Thoracic aorta (tissue), 2 donors: ENCODE measurements around the gene AFAP1L2. TPM values are rescaled to one million over a fixed set of nuclear protein-coding genes. Genes with fewer than 3 reads are reported as not detected.

Source experiments
- ATAC-seq: fragments of 150-250 bp; one replicate; pipeline ENCODE4 v1.8.0; 2017; ENCODE audit warnings: low read depth; ENCODE audit not compliant: insufficient number of reproducible peaks, low FRiP score
- DNase-seq: peaks from one replicate; pipeline ENCODE4 v3.0.0-alpha.2; 2020; ENCODE audit warnings: low spot score
- H3K27ac ChIP-seq, 2 donors: fragments of 200-600 bp; sonication (generic); 1 replicate in 1 of 2; 2 replicates in 1 of 2; pipeline ENCODE4 v1.5.1; 2016; ENCODE audit warnings: mild to moderate bottlenecking in 2 of 2, moderate library complexity in 2 of 2
- H3K27me3 ChIP-seq: fragments of 200-600 bp; sonication (generic); replicated peaks from 2 replicates; pipeline ENCODE4 v1.6.0; 2016; ENCODE audit warnings: mild to moderate bottlenecking; ENCODE audit not compliant: insufficient read depth
- H3K36me3 ChIP-seq: fragments of 200-600 bp; sonication (generic); one replicate; pipeline ENCODE4 v1.5.1; 2016
- H3K4me1 ChIP-seq, 2 donors: fragments of 200-600 bp; sonication (generic); 1 replicate in 1 of 2; 2 replicates in 1 of 2; pipeline versions ENCODE4 v1.5.1 to v1.6.0; 2016; ENCODE audit warnings: low read depth in 2 of 2, mild to moderate bottlenecking in 1 of 2; ENCODE audit not compliant: control insufficient read depth in 1 of 2
- H3K4me3 ChIP-seq: fragments of 200-600 bp; sonication (generic); 2 replicates; pipeline ENCODE4 v1.5.1; 2016; ENCODE audit warnings: mild to moderate bottlenecking
- H3K9me3 ChIP-seq: fragments of 200-600 bp; sonication (generic); 2 replicates; pipeline ENCODE4 v1.5.1; 2016
- total RNA-seq, 2 donors: library from RNA; depleted of rRNA; stranded (reverse); fragments of >200 nt; gene quantifications; one replicate each; pipeline versions ENCODE4 v1.1.0 to v1.2.3, GENCODE V29; 2016
- TF ChIP-seq, protein P1 (sequence below): fragments of 200-600 bp; sonication (generic); IDR thresholded peaks from one replicate; pipeline ENCODE4 v1.5.1; 2019; ENCODE audit warnings: antibody characterized with exemption

Gene AFAP1L2
- total RNA-seq, 2 donors from 2014 or later = 7.7 to 13.3 TPM

DNA sequence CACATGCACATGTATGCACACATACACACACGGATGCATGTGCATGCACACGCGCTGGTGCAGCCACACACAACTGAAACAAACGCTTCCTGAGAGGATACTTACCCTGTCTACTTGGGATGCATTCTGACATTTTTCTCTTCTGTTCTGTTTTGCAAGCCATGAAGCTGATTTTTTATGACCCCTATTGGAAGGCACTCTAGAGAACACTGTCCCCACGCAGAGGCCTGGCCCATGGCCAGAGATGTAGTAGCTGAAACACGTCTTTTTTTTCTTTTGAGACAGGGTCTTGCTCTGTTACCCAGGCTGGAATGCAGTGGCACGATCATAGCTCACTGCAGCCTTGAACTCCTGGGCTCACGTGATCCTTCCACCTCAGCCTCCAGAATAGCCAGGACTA is 117.4 kb downstream of the AFAP1L2 start:
- H3K9me3 ChIP-seq = no peaks in the 10 kb centered on the region
- H3K27me3 ChIP-seq = no peaks in the 10 kb centered on the region
- DNase-seq (no peak), ATAC-seq (no peak)
- H3K36me3 ChIP-seq = no peaks in the 10 kb centered on the region
- H3K4me3 ChIP-seq = no peak overlapping the region
- H3K27ac ChIP-seq = no peak overlapping the region
- H3K4me1 ChIP-seq = no peaks in the 10 kb centered on the region
- TF ChIP-seq, protein P1, sequence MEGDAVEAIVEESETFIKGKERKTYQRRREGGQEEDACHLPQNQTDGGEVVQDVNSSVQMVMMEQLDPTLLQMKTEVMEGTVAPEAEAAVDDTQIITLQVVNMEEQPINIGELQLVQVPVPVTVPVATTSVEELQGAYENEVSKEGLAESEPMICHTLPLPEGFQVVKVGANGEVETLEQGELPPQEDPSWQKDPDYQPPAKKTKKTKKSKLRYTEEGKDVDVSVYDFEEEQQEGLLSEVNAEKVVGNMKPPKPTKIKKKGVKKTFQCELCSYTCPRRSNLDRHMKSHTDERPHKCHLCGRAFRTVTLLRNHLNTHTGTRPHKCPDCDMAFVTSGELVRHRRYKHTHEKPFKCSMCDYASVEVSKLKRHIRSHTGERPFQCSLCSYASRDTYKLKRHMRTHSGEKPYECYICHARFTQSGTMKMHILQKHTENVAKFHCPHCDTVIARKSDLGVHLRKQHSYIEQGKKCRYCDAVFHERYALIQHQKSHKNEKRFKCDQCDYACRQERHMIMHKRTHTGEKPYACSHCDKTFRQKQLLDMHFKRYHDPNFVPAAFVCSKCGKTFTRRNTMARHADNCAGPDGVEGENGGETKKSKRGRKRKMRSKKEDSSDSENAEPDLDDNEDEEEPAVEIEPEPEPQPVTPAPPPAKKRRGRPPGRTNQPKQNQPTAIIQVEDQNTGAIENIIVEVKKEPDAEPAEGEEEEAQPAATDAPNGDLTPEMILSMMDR = no peak

DNA sequence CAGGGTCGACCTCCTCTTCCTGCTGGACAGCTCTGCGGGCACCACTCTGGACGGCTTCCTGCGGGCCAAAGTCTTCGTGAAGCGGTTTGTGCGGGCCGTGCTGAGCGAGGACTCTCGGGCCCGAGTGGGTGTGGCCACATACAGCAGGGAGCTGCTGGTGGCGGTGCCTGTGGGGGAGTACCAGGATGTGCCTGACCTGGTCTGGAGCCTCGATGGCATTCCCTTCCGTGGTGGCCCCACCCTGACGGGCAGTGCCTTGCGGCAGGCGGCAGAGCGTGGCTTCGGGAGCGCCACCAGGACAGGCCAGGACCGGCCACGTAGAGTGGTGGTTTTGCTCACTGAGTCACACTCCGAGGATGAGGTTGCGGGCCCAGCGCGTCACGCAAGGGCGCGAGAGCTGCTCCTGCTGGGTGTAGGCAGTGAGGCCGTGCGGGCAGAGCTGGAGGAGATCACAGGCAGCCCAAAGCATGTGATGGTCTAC is 118.3 kb downstream of the AFAP1L2 start:
- TF ChIP-seq, protein P1 = no peak
- no peaks in the 10 kb centered on the region for H3K9me3 ChIP-seq

DNA sequence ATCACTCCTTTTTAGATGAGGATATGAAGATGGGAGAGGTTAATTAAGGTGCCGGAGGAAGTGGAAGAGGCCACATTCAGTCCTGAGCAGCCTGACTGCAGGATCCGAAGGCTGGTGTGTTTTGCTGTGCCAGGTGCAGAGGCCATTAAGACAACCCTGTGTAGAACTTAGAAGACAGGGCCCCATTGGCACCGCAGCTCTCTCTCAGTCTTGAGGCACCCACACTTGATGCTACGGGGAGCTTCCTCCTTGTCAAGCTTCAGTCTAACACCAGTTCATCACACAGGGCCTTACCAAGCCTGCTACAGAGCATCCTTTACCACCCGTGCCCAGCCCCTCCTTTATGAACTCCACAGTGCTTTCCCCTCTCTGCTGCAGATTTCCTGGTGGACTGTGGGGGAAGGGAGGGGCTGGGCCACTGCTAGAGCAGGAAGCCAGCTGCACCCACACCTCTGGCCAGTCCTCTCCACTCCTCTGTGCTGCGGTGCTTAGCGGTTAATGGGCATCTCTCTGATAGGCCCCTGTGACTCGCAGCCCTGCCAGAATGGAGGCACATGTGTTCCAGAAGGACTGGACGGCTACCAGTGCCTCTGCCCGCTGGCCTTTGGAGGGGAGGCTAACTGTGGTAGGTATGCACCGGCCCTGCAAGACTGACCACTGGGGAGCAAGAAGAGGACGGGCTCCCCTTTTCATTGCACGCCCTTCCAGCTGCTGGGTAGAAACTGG is 119.8 kb downstream of the AFAP1L2 start:
- H3K4me3 ChIP-seq = no peak overlapping the region
- TF ChIP-seq, protein P1 = no peak
- DNase-seq (no peak), ATAC-seq (no peak)
- no peaks in the 10 kb centered on the region for H3K4me1 ChIP-seq
- no peaks in the 10 kb centered on the region for H3K27me3 ChIP-seq
- H3K36me3 ChIP-seq = no peaks in the 10 kb centered on the region
- no peaks in the 10 kb centered on the region for H3K9me3 ChIP-seq
- no peak overlapping the region for H3K27ac ChIP-seq

More for the DNA sequence above, 118.3 kb downstream of the AFAP1L2 start:
- Histone ChIP-seq H3K4me3 (no peak overlapping the region), H3K27me3 (no peaks in the 10 kb centered on the region), H3K36me3 (no peaks in the 10 kb centered on the region), H3K4me1 (no peaks in the 10 kb centered on the region), H3K27ac (no peak overlapping the region)
- ATAC-seq (no peak), DNase-seq (no peak)

DNA sequence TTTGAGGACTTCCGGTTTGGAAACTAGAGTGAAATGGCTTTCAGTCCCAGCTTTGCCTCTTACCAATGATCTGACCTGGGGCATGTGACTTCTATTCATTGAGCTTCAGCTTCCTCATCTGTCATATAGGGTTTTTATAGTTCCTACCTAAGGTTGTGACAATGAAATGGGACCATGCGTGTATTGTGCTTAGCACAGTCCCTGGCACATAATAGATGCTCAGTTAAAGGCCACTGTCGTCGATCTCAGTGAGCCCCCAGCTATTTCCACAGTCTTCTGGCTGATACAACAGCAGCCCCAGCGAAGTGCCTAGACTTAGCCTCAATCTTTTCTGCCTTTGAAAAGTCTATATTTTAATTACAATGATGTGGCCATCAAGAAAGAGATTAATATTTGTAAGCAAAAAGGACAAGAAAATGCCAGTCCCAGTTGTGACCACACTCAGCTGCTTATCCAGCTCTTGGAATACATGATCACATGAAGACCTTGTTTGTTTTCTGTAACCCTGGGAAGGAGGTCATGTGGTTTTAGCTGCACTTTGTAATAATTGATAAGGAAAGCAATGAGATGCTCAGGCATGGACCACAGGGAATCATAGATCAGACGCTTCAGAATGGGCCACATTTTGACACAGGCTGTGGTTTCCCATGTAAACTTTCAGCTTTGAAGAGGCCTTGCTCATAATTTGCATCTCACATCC is 120.6 kb downstream of the AFAP1L2 start:
- ATAC-seq = no peak
- Histone ChIP-seq H3K36me3 (no peaks in the 10 kb centered on the region), H3K4me3 (no peak overlapping the region), H3K27me3 (no peaks in the 10 kb centered on the region), H3K27ac (no peak overlapping the region), H3K9me3 (no peaks in the 10 kb centered on the region), H3K4me1 (no peaks in the 10 kb centered on the region)
- DNase-seq = no peak
- TF ChIP-seq, protein P1 = no peak

DNA sequence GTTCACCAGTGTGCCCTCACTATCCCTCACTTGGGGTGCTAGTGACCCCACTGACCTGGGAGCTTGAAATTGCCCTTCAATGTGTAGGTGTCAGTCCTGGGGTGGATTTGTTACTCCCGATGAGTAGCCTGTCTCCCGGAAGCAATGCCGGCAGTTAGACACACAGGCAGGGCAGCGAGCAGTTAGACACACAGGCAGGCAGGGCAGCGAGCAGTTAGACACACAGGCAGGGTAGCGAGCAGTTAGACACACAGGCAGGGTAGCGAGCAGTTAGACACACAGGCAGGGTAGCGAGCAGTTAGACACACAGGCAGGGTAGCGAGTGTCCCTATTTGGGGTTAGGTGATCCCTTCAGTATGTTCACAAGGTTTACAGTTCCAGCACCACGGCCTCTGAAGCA is 121.2 kb downstream of the AFAP1L2 start:
- H3K4me1 ChIP-seq = no peaks in the 10 kb centered on the region
- DNase-seq = no peak
- no peaks in the 10 kb centered on the region for H3K9me3 ChIP-seq
- TF ChIP-seq, protein P1 = no peak
- no peak overlapping the region for H3K4me3 ChIP-seq
- ATAC-seq = no peak
- H3K36me3 ChIP-seq = no peaks in the 10 kb centered on the region
- H3K27me3 ChIP-seq = no peaks in the 10 kb centered on the region
- no peak overlapping the region for H3K27ac ChIP-seq
